Lower lobe of right lung (tissue), 2 donors: ENCODE results near the gene DAP. TPM values are rescaled to one million over a fixed set of nuclear protein-coding genes. Genes with fewer than 3 reads are reported as not detected.
"Not testable (repeated sequence)": the region's sequence is repeated elsewhere in the genome, so short reads cannot be mapped to it uniquely, and the experiment has no call there.

Source experiments
- ATAC-seq, 2 donors: fragments of 200-7000 bp; cut with Tn5 transposase; one replicate each; pipeline ENCODE4 v1.9.1; 2020 to 2022; ENCODE audit warnings: mild to moderate bottlenecking in 2 of 2, moderate library complexity in 2 of 2
- DNase-seq: peaks from one replicate; pipeline ENCODE4 v3.0.0-alpha.2; 2020
- H3K27ac ChIP-seq: fragments of 200-600 bp; one replicate; pipeline ENCODE4 v1.8.0; 2022
- H3K27me3 ChIP-seq: fragments of 200-600 bp; one replicate; pipeline ENCODE4 v1.8.0; 2022; ENCODE audit warnings: low read depth
- H3K36me3 ChIP-seq: fragments of 200-600 bp; one replicate; pipeline ENCODE4 v1.8.0; 2022; ENCODE audit warnings: mild to moderate bottlenecking
- H3K4me1 ChIP-seq: fragments of 200-600 bp; one replicate; pipeline ENCODE4 v1.8.0; 2022
- H3K4me3 ChIP-seq: fragments of 200-600 bp; one replicate; pipeline ENCODE4 v1.8.0; 2022; ENCODE audit warnings: mild to moderate bottlenecking
- H3K9me3 ChIP-seq: fragments of 200-600 bp; one replicate; pipeline ENCODE4 v1.8.0; 2022
- intact Hi-C: fragments of 100-400 bp; cut with DNase I; formaldehyde crosslinking; loops from one replicate; pipeline ENCODE4 v1.11.0; 2022
- total RNA-seq: library from RNA; stranded (reverse); fragmentation: NEBNext Ultra II Directional; extraction: Animal tissue kit (Norgen Biotek cat#: 25700); gene quantifications from one replicate; pipeline ENCODE4 v1.2.1, GENCODE V29; 2021
- TF ChIP-seq, protein P1 (sequence below): fragments of 200-600 bp; IDR thresholded peaks from one replicate; pipeline ENCODE4 v1.8.0; 2022; ENCODE audit warnings: antibody characterized with exemption, mild to moderate bottlenecking
- donor health status: DM: no; HTN: yes; CAD: no; lungs with severe emphysema.

The DAP gene
- total RNA-seq, 1 donor from 2014 or later = 89.8 TPM

DNA sequence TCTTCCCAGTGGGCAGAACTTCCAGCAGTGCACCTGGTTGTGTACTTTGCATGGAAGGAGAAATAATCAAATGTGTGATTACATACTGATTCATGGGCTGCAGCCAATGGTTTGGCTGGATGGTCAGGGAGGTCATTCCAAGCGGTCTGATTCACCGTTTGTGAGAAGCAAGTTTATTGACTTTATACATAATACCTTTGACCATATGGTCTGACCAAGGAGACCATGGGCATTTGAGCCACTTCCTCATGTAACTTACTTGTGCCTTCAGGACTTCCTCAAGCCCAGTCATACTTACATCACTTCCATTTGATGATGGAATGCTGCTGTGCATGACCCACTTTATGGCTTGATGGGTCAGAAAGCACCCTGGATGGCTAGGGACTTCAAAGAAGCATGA lies 41.1 kb downstream of the DAP start:
- intact Hi-C loops = no loop called here
- no peaks in the 10 kb centered on the region for H3K9me3 ChIP-seq
- DNase-seq = no peak
- no peak for ATAC-seq
- peaks cover 4% of the 10 kb centered on the region for H3K4me1 ChIP-seq
- no peak overlapping the region for H3K27ac ChIP-seq
- no peaks in the 10 kb centered on the region for H3K27me3 ChIP-seq
- H3K36me3 ChIP-seq = peaks cover 5% of the 10 kb centered on the region
- no peak overlapping the region for H3K4me3 ChIP-seq
- TF ChIP-seq, protein P1, sequence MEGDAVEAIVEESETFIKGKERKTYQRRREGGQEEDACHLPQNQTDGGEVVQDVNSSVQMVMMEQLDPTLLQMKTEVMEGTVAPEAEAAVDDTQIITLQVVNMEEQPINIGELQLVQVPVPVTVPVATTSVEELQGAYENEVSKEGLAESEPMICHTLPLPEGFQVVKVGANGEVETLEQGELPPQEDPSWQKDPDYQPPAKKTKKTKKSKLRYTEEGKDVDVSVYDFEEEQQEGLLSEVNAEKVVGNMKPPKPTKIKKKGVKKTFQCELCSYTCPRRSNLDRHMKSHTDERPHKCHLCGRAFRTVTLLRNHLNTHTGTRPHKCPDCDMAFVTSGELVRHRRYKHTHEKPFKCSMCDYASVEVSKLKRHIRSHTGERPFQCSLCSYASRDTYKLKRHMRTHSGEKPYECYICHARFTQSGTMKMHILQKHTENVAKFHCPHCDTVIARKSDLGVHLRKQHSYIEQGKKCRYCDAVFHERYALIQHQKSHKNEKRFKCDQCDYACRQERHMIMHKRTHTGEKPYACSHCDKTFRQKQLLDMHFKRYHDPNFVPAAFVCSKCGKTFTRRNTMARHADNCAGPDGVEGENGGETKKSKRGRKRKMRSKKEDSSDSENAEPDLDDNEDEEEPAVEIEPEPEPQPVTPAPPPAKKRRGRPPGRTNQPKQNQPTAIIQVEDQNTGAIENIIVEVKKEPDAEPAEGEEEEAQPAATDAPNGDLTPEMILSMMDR = no peak

DNA sequence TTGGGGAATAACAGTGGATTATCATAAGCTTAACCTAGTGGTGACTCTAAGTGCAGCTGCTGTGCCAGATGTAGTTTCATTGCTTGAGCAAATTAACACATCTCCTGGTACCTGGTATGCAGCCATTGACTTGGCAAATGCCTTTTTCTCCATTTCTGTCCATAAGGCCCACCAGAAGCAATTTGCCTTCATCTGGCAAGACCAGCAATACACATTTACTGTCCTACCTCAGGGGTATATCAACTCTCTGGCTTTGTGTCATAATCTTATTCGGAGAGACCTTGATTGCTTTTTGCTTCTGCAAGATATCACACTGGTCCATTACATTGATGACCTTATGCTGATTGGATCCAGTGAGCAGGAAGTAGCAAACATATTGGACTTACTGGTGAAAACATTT lies 42.4 kb downstream of the DAP start:
- ATAC-seq = not testable (repeated sequence)

DNA sequence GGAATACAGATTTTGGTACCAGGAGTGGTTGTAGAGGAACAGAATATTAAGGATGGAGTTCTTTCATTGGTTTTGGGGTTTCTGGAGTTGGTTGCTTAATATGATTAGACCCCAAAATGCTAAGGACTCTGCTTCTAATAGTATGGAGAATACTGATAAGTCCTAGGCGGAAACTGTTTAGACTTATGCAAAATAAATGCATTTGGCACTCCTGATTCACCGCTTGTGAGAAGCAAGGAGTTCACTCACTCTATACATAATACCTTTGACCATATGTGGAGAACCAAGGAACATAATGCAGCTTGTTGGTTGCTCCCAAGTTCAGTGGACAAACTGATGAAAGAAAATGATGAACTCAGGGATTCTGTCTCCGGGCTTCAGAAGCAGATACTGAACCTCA lies 44.2 kb downstream of the DAP start:
- H3K4me1 ChIP-seq, ATAC-seq, H3K27me3 ChIP-seq, H3K9me3 ChIP-seq, H3K27ac ChIP-seq, intact Hi-C loops, H3K36me3 ChIP-seq, H3K4me3 ChIP-seq, DNase-seq: not testable (repeated sequence)

More for the DNA sequence above, 42.4 kb downstream of the DAP start:
- H3K9me3 ChIP-seq, H3K27ac ChIP-seq, intact Hi-C loops, H3K4me3 ChIP-seq, H3K27me3 ChIP-seq, DNase-seq, H3K36me3 ChIP-seq, H3K4me1 ChIP-seq: not testable (repeated sequence)

DNA sequence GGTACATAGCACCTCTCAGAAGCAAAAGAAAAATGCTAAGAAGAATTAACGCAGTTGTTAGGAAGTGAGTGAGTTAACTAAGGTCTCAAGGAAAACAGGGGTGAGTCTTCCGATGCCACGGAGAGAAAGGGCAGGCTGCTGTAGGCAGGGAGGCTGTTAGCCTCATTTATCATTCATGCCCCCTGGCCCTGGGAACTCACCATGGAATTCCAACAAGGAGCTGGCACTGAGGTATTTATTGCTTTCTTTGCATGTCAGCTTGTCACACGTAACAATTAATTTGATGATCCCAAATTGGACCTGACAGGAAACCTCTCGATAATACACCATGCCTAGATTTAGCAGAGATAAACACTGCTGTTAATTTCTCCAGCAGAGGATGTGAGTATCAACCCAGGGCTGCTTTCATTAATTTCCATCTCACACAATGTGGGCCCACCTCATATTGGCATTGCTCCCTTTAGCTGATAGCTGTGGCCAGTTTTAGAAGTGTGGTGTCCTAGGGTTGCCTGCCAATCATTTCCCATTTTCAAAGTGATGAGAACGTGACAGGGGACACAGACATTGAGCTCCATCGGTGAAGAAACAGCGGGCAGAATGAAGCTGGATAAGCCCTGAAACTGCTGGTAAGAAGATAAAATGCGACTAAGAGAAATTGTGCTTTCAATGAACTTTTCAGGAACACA lies 45.3 kb downstream of the DAP start:
- H3K36me3 ChIP-seq = peaks cover 5% of the 10 kb centered on the region
- no peak for DNase-seq
- ATAC-seq = no peak
- no peaks in the 10 kb centered on the region for H3K27me3 ChIP-seq
- TF ChIP-seq, protein P1 = no peak
- H3K4me1 ChIP-seq = no peaks in the 10 kb centered on the region
- intact Hi-C loops = no loop called here
- H3K27ac ChIP-seq = no peak overlapping the region
- no peaks in the 10 kb centered on the region for H3K9me3 ChIP-seq
- H3K4me3 ChIP-seq = no peak overlapping the region

DNA sequence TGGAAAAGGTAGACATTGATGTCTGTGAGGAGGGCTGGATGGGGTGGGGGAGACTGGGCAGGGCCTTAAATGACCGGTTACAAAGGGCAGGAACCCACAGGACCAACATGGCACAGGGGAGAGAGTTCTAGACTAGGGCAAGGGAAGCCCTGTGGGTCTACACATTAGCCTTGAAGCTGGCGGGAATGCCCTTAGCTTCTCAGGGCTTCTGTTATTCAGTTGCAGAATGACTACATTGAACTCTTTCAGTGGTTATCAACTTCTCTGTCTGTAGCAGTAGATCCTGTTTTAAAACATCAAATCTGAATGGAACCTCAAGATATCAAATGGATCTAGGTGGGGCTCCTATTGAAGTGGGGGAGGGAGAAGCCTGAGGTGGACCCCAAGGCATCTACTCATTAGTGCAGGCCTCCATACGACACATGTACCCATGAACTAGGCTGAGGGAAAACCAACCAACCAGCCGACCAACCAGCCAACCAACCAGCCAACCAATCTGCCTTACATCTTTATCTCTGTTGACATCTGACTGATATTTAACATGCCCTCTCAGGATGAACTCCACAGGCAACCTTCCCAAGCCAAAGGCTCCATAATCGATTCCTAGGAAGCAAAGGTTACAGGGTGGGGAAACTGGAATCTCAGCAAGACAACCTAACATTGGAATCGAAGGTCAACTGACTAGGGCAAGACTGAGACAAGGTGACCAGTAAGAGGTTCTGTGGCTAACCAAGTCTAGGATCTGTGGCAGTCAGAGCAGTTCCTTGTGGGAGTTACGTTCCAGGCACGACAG lies 48.3 kb downstream of the DAP start:
- TF ChIP-seq, protein P1 = no peak
- H3K9me3 ChIP-seq = no peaks in the 10 kb centered on the region
- intact Hi-C loops = no loop called here

DNA sequence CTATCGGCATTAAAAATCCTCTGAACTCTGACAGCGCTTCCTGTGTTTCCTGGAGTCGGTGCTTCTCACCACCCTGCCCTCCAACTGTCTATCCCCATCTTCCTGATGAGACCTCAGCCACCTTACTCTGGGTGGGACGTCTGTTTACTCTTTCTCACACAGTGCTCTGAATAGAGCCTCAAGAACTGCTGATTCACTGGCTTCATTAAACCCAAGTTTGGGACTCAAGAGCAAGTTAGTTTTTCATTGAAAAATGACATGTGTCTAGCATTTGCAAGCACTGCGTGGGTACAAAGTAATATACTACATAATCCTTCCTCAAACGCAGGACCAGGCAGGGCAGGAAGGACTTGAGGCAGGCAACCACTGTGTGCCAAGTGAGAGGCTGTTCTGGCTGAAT lies 49.5 kb downstream of the DAP start:
- intact Hi-C loops = no loop called here
- TF ChIP-seq, protein P1 = no peak
- Histone ChIP-seq H3K27ac (no peak overlapping the region), H3K4me1 (no peaks in the 10 kb centered on the region), H3K4me3 (no peak overlapping the region), H3K9me3 (no peaks in the 10 kb centered on the region), H3K36me3 (peaks cover 6% of the 10 kb centered on the region), H3K27me3 (no peaks in the 10 kb centered on the region)
- DNase-seq (no peak), ATAC-seq (no peak)

More for the DNA sequence above, 48.3 kb downstream of the DAP start:
- no peak overlapping the region for H3K4me3 ChIP-seq
- peaks cover 6% of the 10 kb centered on the region for H3K36me3 ChIP-seq
- H3K27me3 ChIP-seq = no peaks in the 10 kb centered on the region
- H3K27ac ChIP-seq = no peak overlapping the region
- no peak for DNase-seq
- no peak for ATAC-seq
- H3K4me1 ChIP-seq = no peaks in the 10 kb centered on the region
